HEK293 (cell line): ENCODE data around the gene PIGN.
A peak's percentile ranks its signal among the peaks of the same experiment; 100 is the strongest.

Experiments used
- CTCF ChIA-PET: fragments of 350-600 bp; formaldehyde crosslinking; extraction: SDS; loops from one replicate; lab custom pipeline; 2021; ENCODE audit warnings: antibody characterized with exemption; lab: Yijun Ruan, JAX
- POLR2A ChIA-PET: fragments of 300-600 bp; formaldehyde crosslinking; extraction: SDS; loops from one replicate; lab custom pipeline; 2020; ENCODE audit warnings: antibody characterized with exemption, inconsistent platforms; lab: Yijun Ruan, JAX
- H3K27ac ChIP-seq: fragments of 200-500 bp; sonication (Bioruptor generic); 2 replicates; pipeline ENCODE4 v1.5.1; 2014; ENCODE audit warnings: low read depth, low read length, control low read depth, inconsistent platforms; ENCODE audit errors: extremely low read depth
- H3K36me3 ChIP-seq, 2 experiments: fragments of 200-500 bp in 1 of 2; sonication (Bioruptor generic) in 1 of 2; 1 replicate in 1 of 2; 2 replicates in 1 of 2; pipeline ENCODE4 v1.5.1; 2014 to 2017; ENCODE audit warnings: inconsistent platforms in 2 of 2, low read length in 2 of 2; ENCODE audit not compliant: control insufficient read depth in 2 of 2, insufficient read depth in 1 of 2
- H3K4me1 ChIP-seq: fragments of 200-500 bp; sonication (Bioruptor generic); 2 replicates; pipeline ENCODE4 v1.5.1; 2014; ENCODE audit warnings: mild to moderate bottlenecking, low read length, inconsistent platforms; ENCODE audit not compliant: control insufficient read depth, insufficient read depth
- H3K4me3 ChIP-seq: 2 replicates; pipeline ENCODE4 v1.5.1; 2011; ENCODE audit warnings: low read depth, mild to moderate bottlenecking, control low read depth, low read length, moderate library complexity
- H3K9me3 ChIP-seq: fragments of 200-500 bp; sonication (Bioruptor generic); 2 replicates; pipeline ENCODE4 v1.5.1; 2014; ENCODE audit warnings: low read depth, low read length, inconsistent platforms; ENCODE audit not compliant: control insufficient read depth, insufficient read depth
- BCL6B ChIP-seq: fragments of 450-650 bp; formaldehyde crosslinking; IDR thresholded peaks from 2 replicates; pipeline ENCODE4 v1.5.1; 2017; ENCODE audit warnings: missing biosample characterization, missing genetic modification characterization
- ZBTB26 ChIP-seq: fragments of 450-650 bp; formaldehyde crosslinking; optimal IDR thresholded peaks from 2 replicates; pipeline ENCODE3; 2016; ENCODE audit warnings: missing biosample characterization, mild to moderate bottlenecking, missing genetic modification characterization
- ZNF112 ChIP-seq: fragments of 450-650 bp; formaldehyde crosslinking; IDR thresholded peaks from 2 replicates; pipeline ENCODE4 v1.5.0; 2017; ENCODE audit warnings: missing biosample characterization, missing genetic modification characterization
- ZNF223 ChIP-seq: fragments of 450-650 bp; formaldehyde crosslinking; IDR thresholded peaks from 2 replicates; pipeline ENCODE4 v1.5.1; 2016; ENCODE audit warnings: missing biosample characterization, missing genetic modification characterization
- ZNF449 ChIP-seq: fragments of 450-650 bp; formaldehyde crosslinking; IDR thresholded peaks from 2 replicates; pipeline ENCODE4 v1.5.1; 2017; ENCODE audit warnings: missing biosample characterization, mild to moderate bottlenecking, missing genetic modification characterization, moderate library complexity
- ZNF473 ChIP-seq: fragments of 450-650 bp; formaldehyde crosslinking; IDR thresholded peaks from 2 replicates; pipeline ENCODE4 v1.5.1; 2017; ENCODE audit warnings: missing biosample characterization, missing genetic modification characterization
- ZNF558 ChIP-seq: fragments of 450-650 bp; formaldehyde crosslinking; IDR thresholded peaks from 2 replicates; pipeline ENCODE4 v1.5.1; 2016; ENCODE audit warnings: missing biosample characterization, missing genetic modification characterization
- ZNF701 ChIP-seq: fragments of 450-650 bp; formaldehyde crosslinking; IDR thresholded peaks from 2 replicates; pipeline ENCODE4 v1.5.1; 2016; ENCODE audit warnings: missing biosample characterization, missing genetic modification characterization
- ZNF76 ChIP-seq: fragments of 450-650 bp; formaldehyde crosslinking; IDR thresholded peaks from 2 replicates; pipeline ENCODE4; 2016; ENCODE audit warnings: low read depth, missing biosample characterization, missing genetic modification characterization, borderline replicate concordance
- ZSCAN30 ChIP-seq: fragments of 450-650 bp; IDR thresholded peaks from 2 replicates; pipeline ENCODE4 v1.5.1; 2018; ENCODE audit warnings: missing biosample characterization, mild to moderate bottlenecking, missing genetic modification characterization, moderate library complexity
- TF ChIP-seq, protein P1 (sequence below): fragments of 450-650 bp; formaldehyde crosslinking; IDR thresholded peaks from 2 replicates; pipeline ENCODE4 v1.5.1; 2016; ENCODE audit warnings: missing biosample characterization, missing genetic modification characterization

The PIGN gene

GRCh38 chr18:62119884-62120283, 67.0 kb downstream of the PIGN start:
- Histone ChIP-seq H3K36me3 (no peaks in the 10 kb centered on the region; a peak in 1 of 3 replicates), H3K4me3 (no peak overlapping the region), H3K4me1 (no peaks in the 10 kb centered on the region), H3K27ac (no peak overlapping the region), H3K9me3 (no peaks in the 10 kb centered on the region)
- POLR2A ChIA-PET: interaction anchor here (0.7 kb wide), 1 partner anchor 35 kb away, joined by 3 read pairs; no protein-coding TSS in a partner anchor
- TF ChIP-seq ZSCAN30 (no peak), ZNF558 (tag by site-specific recombination) (peak; percentile 99)
- CTCF ChIA-PET: no interaction called here

DNA sequence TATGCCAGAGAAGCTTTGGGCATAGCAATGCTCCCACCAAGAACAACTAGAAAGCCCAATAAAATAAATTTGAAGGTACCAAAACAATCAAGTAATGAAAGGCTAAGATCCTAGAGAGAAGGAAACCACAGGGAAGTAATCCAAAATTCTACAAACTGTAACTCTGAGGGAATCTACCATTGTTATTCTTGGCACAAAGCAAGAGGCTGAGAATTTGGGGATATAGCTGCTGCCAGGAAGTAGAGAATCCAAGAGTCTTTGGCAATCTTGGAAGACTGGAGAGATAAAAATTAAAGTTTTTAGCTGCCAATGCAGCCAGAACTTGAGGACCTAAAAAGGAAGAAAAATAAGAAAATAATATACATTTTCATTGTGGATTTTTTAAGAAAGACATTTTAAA, 68.5 kb downstream of the PIGN start:
- Histone ChIP-seq H3K4me3 (no peak overlapping the region), H3K9me3 (no peaks in the 10 kb centered on the region), H3K4me1 (no peaks in the 10 kb centered on the region), H3K27ac (no peak overlapping the region), H3K36me3 (no peaks in the 10 kb centered on the region; a peak in 1 of 3 replicates)
- TF ChIP-seq ZNF449 (tag by site-specific recombination) (no peak), BCL6B (tag by site-specific recombination) (0 out of 2 replicates have a peak, but pooled peaks have one; percentile 18), ZNF701 (tag by site-specific recombination) (no peak), ZNF76 (tag by site-specific recombination) (no peak), ZBTB26 (tag by site-specific recombination) (no peak)
- TF ChIP-seq, protein P1, sequence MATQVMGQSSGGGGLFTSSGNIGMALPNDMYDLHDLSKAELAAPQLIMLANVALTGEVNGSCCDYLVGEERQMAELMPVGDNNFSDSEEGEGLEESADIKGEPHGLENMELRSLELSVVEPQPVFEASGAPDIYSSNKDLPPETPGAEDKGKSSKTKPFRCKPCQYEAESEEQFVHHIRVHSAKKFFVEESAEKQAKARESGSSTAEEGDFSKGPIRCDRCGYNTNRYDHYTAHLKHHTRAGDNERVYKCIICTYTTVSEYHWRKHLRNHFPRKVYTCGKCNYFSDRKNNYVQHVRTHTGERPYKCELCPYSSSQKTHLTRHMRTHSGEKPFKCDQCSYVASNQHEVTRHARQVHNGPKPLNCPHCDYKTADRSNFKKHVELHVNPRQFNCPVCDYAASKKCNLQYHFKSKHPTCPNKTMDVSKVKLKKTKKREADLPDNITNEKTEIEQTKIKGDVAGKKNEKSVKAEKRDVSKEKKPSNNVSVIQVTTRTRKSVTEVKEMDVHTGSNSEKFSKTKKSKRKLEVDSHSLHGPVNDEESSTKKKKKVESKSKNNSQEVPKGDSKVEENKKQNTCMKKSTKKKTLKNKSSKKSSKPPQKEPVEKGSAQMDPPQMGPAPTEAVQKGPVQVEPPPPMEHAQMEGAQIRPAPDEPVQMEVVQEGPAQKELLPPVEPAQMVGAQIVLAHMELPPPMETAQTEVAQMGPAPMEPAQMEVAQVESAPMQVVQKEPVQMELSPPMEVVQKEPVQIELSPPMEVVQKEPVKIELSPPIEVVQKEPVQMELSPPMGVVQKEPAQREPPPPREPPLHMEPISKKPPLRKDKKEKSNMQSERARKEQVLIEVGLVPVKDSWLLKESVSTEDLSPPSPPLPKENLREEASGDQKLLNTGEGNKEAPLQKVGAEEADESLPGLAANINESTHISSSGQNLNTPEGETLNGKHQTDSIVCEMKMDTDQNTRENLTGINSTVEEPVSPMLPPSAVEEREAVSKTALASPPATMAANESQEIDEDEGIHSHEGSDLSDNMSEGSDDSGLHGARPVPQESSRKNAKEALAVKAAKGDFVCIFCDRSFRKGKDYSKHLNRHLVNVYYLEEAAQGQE: no peak
- ChIA-PET CTCF (interaction anchor here (0.7 kb wide), 2 partner anchors 132 to 160 kb away, joined by 3 to 4 read pairs; no protein-coding TSS in a partner anchor), POLR2A (no interaction called here)

- ChIA-PET POLR2A (no interaction called here), CTCF (no interaction called here)
- no peak overlapping the region for H3K4me3 ChIP-seq
- H3K36me3 ChIP-seq: no peaks in the 10 kb centered on the region; a peak in 1 of 3 replicates
- no peak overlapping the region for H3K27ac ChIP-seq
- no peaks in the 10 kb centered on the region for H3K4me1 ChIP-seq
- TF ChIP-seq ZSCAN30 (no peak), ZNF473 (tag by site-specific recombination) (no peak), ZNF112 (no peak), ZNF223 (no peak)
- H3K9me3 ChIP-seq: no peaks in the 10 kb centered on the region
Observed at GRCh38 chr18:62109676-62110075, 77.2 kb downstream of the PIGN start.
